SK-N-SH treated with all-trans-retinoic acid at 6 μM for 48 hours (cell line): Measurements from ENCODE around the gene TFEC.
"Not testable (repeated sequence)": the region's sequence is repeated elsewhere in the genome, so short reads cannot be mapped to it uniquely, and the experiment has no call there.

Experiments used
- ATAC-seq: fragments of 200-7000 bp; cut with Tn5 transposase; 3 replicates; pipeline ENCODE4 v1.9.1; 2020; ENCODE audit warnings: mild to moderate bottlenecking, moderate library complexity
- ARNTL ChIP-seq: fragments of 450-650 bp; formaldehyde crosslinking; IDR thresholded peaks from 2 replicates; pipeline ENCODE4 v1.5.0; 2020; ENCODE audit warnings: low read depth, mild to moderate bottlenecking, moderate library complexity, borderline replicate concordance
- BACH2 ChIP-seq: fragments of 250-450 bp; sonication (Bioruptor Pico); IDR thresholded peaks from 2 replicates; pipeline ENCODE4 v1.9.0; 2021; ENCODE audit warnings: mild to moderate bottlenecking, borderline replicate concordance
- CSDC2 ChIP-seq: fragments of 250-450 bp; sonication (Bioruptor Pico); IDR thresholded peaks from 2 replicates; pipeline ENCODE4 v1.5.0; 2020; ENCODE audit warnings: mild to moderate bottlenecking, moderate library complexity
- ESRRG ChIP-seq: fragments of 250-450 bp; sonication (Bioruptor Pico); IDR thresholded peaks from 2 replicates; pipeline ENCODE4 v1.6.1; 2021; ENCODE audit warnings: mild to moderate bottlenecking
- OSR1 ChIP-seq: fragments of 250-450 bp; sonication (Bioruptor Pico); IDR thresholded peaks from 2 replicates; pipeline ENCODE4 v1.8.0; 2022; ENCODE audit warnings: moderate library complexity, mild to moderate bottlenecking, inconsistent platforms
- PPARA ChIP-seq: fragments of 250-450 bp; sonication (Bioruptor Pico); IDR thresholded peaks from 2 replicates; pipeline ENCODE4 v1.5.0; 2020; ENCODE audit warnings: mild to moderate bottlenecking, borderline replicate concordance
- SNAI2 ChIP-seq: fragments of 250-450 bp; sonication (Bioruptor Pico); IDR thresholded peaks from 2 replicates; pipeline ENCODE4 v1.5.0; 2020; ENCODE audit warnings: mild to moderate bottlenecking, moderate library complexity
- TOX ChIP-seq: fragments of 250-450 bp; sonication (Bioruptor Pico); IDR thresholded peaks from 2 replicates; pipeline ENCODE4 v1.8.0; 2021; ENCODE audit warnings: mild to moderate bottlenecking, moderate library complexity, borderline replicate concordance
- ZC3H10 ChIP-seq: fragments of 250-450 bp; sonication (Bioruptor Pico); IDR thresholded peaks from 2 replicates; pipeline ENCODE4 v1.5.1; 2021; ENCODE audit warnings: mild to moderate bottlenecking, moderate library complexity
- ZFP30 ChIP-seq: fragments of 450-650 bp; formaldehyde crosslinking; IDR thresholded peaks from 2 replicates; pipeline ENCODE4 v1.5.0; 2022; ENCODE audit warnings: mild to moderate bottlenecking, moderate library complexity
- ZNF565 ChIP-seq: fragments of 450-650 bp; formaldehyde crosslinking; conservative IDR thresholded peaks from 2 replicates; pipeline ENCODE4 v1.5.0; 2020; ENCODE audit warnings: low read depth, mild to moderate bottlenecking, moderate library complexity
- ZNF70 ChIP-seq: fragments of 450-650 bp; formaldehyde crosslinking; IDR thresholded peaks from 2 replicates; pipeline ENCODE4 v1.5.0; 2020; ENCODE audit warnings: mild to moderate bottlenecking, moderate library complexity
- ZNF8 ChIP-seq: fragments of 450-650 bp; formaldehyde crosslinking; IDR thresholded peaks from 2 replicates; pipeline ENCODE4 v1.5.0; 2020; ENCODE audit warnings: mild to moderate bottlenecking, moderate library complexity
- TF ChIP-seq, protein P1 (sequence below): fragments of 250-450 bp; sonication (Bioruptor Pico); IDR thresholded peaks from 2 replicates; pipeline ENCODE4 v1.5.0; 2020; ENCODE audit warnings: mild to moderate bottlenecking, moderate library complexity
- TF ChIP-seq, protein P2 (sequence below): fragments of 250-450 bp; sonication (Bioruptor Pico); IDR thresholded peaks from 2 replicates; pipeline ENCODE4 v1.8.0; 2020; ENCODE audit warnings: mild to moderate bottlenecking, moderate library complexity, borderline replicate concordance
- TF ChIP-seq, protein P3 (sequence below): fragments of 250-450 bp; sonication (Bioruptor Pico); IDR thresholded peaks from 2 replicates; pipeline ENCODE4 v1.5.1; 2020; ENCODE audit warnings: low read depth, mild to moderate bottlenecking, moderate library complexity
- TF ChIP-seq, protein P4 (sequence below): fragments of 250-450 bp; sonication (Bioruptor Pico); IDR thresholded peaks from 2 replicates; pipeline ENCODE4 v1.5.1; 2021; ENCODE audit warnings: mild to moderate bottlenecking, moderate library complexity

The TFEC gene

DNA sequence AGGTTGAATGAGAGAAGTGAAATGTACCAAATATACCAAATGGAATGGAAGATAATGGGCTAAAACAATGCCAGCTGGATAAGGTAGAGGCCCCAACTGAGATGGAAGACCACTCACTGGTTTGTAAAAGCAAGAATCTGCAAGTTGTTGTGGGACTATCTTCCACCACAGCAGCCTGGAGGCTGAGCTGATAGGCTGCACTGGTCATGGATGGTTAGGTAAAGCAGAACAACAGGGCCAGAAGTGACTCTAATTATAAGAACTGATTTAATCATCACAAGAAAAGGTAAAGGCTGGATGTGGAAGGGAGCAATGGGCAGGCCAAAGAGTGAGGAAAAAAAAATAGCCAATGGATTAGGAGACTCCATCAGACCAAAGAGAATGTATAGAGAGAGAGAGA is 11.8 kb downstream of the TFEC start:
- TF ChIP-seq ZNF565 (CRISPR knock-in tag), result no peak
- TF ChIP-seq, protein P1, sequence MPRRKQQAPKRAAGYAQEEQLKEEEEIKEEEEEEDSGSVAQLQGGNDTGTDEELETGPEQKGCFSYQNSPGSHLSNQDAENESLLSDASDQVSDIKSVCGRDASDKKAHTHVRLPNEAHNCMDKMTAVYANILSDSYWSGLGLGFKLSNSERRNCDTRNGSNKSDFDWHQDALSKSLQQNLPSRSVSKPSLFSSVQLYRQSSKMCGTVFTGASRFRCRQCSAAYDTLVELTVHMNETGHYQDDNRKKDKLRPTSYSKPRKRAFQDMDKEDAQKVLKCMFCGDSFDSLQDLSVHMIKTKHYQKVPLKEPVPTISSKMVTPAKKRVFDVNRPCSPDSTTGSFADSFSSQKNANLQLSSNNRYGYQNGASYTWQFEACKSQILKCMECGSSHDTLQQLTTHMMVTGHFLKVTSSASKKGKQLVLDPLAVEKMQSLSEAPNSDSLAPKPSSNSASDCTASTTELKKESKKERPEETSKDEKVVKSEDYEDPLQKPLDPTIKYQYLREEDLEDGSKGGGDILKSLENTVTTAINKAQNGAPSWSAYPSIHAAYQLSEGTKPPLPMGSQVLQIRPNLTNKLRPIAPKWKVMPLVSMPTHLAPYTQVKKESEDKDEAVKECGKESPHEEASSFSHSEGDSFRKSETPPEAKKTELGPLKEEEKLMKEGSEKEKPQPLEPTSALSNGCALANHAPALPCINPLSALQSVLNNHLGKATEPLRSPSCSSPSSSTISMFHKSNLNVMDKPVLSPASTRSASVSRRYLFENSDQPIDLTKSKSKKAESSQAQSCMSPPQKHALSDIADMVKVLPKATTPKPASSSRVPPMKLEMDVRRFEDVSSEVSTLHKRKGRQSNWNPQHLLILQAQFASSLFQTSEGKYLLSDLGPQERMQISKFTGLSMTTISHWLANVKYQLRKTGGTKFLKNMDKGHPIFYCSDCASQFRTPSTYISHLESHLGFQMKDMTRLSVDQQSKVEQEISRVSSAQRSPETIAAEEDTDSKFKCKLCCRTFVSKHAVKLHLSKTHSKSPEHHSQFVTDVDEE (CRISPR knock-in tag), result no peak
- TF ChIP-seq ZC3H10 (CRISPR knock-in tag), result no peak
- TF ChIP-seq ZNF70 (CRISPR knock-in tag), result no peak
- TF ChIP-seq, all 23 proteins: peak for 0
- ATAC-seq, result no peak

DNA sequence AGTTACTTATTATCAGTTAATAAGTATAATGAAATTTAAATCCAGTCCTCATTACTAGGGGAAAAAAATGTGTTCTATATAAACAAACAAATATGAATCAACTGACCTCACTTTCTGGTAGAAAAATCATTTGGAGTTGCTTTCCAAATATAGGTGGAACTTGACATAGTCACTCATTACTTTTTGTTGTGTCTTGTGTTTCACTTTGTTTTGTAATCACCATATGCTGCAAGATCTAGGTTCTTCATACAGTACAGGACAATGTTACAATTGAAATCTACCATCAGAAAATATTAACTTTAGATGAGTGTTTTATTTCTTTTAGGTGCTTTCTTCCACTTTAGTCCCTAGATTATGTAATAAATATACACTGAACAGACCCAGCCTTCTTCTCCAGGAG is 16.9 kb downstream of the TFEC start:
- TF ChIP-seq ESRRG (CRISPR knock-in tag) (no peak), CSDC2 (CRISPR knock-in tag) (no peak), ZNF8 (CRISPR knock-in tag) (no peak), ZFP30 (no peak)
- TF ChIP-seq, protein P2, sequence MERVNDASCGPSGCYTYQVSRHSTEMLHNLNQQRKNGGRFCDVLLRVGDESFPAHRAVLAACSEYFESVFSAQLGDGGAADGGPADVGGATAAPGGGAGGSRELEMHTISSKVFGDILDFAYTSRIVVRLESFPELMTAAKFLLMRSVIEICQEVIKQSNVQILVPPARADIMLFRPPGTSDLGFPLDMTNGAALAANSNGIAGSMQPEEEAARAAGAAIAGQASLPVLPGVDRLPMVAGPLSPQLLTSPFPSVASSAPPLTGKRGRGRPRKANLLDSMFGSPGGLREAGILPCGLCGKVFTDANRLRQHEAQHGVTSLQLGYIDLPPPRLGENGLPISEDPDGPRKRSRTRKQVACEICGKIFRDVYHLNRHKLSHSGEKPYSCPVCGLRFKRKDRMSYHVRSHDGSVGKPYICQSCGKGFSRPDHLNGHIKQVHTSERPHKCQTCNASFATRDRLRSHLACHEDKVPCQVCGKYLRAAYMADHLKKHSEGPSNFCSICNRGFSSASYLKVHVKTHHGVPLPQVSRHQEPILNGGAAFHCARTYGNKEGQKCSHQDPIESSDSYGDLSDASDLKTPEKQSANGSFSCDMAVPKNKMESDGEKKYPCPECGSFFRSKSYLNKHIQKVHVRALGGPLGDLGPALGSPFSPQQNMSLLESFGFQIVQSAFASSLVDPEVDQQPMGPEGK (CRISPR knock-in tag), result no peak
- TF ChIP-seq, protein P3, sequence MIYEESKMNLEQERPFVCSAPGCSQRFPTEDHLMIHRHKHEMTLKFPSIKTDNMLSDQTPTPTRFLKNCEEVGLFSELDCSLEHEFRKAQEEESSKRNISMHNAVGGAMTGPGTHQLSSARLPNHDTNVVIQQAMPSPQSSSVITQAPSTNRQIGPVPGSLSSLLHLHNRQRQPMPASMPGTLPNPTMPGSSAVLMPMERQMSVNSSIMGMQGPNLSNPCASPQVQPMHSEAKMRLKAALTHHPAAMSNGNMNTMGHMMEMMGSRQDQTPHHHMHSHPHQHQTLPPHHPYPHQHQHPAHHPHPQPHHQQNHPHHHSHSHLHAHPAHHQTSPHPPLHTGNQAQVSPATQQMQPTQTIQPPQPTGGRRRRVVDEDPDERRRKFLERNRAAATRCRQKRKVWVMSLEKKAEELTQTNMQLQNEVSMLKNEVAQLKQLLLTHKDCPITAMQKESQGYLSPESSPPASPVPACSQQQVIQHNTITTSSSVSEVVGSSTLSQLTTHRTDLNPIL (CRISPR knock-in tag), result no peak
- no peak for ATAC-seq

DNA sequence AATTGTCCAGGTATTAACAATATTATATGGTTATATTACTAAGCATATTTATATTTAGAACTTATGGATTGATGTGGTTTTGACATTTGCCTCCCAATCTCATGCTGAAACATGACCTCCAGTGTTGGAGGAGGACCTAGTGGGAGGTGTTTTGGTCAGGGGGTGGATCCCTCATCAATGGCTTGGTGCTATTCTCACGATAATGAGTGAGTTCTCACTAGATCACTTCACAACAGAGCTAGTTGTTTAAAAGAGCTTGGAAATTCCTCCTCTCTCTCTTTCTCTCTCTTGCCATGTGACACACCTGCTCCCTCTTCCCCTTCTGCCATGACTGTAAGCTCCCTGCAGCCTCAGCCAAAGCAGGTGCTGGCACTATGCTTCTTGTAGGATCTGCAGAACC is 19.0 kb downstream of the TFEC start:
- TF ChIP-seq, protein P2 (CRISPR knock-in tag), result no peak
- TF ChIP-seq ZNF8 (CRISPR knock-in tag), result no peak
- TF ChIP-seq, protein P1 (CRISPR knock-in tag), result no peak
- no peak for TF ChIP-seq TOX
- TF ChIP-seq, protein P4, sequence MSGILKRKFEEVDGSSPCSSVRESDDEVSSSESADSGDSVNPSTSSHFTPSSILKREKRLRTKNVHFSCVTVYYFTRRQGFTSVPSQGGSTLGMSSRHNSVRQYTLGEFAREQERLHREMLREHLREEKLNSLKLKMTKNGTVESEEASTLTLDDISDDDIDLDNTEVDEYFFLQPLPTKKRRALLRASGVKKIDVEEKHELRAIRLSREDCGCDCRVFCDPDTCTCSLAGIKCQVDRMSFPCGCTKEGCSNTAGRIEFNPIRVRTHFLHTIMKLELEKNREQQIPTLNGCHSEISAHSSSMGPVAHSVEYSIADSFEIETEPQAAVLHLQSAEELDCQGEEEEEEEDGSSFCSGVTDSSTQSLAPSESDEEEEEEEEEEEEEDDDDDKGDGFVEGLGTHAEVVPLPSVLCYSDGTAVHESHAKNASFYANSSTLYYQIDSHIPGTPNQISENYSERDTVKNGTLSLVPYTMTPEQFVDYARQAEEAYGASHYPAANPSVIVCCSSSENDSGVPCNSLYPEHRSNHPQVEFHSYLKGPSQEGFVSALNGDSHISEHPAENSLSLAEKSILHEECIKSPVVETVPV, result no peak
- TF ChIP-seq BACH2 (CRISPR knock-in tag), result no peak
- TF ChIP-seq, protein P3 (CRISPR knock-in tag), result no peak
- TF ChIP-seq ARNTL, result no peak
- no peak for TF ChIP-seq ZC3H10 (CRISPR knock-in tag)
- no peak for TF ChIP-seq ESRRG (CRISPR knock-in tag)
- TF ChIP-seq PPARA (CRISPR knock-in tag), result no peak
- no peak for TF ChIP-seq ZNF70 (CRISPR knock-in tag)
- TF ChIP-seq OSR1 (CRISPR knock-in tag), result no peak
- TF ChIP-seq ZFP30, result no peak
- no peak for TF ChIP-seq CSDC2 (CRISPR knock-in tag)
- no peak for TF ChIP-seq SNAI2 (CRISPR knock-in tag)
- TF ChIP-seq ZNF565 (CRISPR knock-in tag), result no peak
- ATAC-seq, result no peak

DNA sequence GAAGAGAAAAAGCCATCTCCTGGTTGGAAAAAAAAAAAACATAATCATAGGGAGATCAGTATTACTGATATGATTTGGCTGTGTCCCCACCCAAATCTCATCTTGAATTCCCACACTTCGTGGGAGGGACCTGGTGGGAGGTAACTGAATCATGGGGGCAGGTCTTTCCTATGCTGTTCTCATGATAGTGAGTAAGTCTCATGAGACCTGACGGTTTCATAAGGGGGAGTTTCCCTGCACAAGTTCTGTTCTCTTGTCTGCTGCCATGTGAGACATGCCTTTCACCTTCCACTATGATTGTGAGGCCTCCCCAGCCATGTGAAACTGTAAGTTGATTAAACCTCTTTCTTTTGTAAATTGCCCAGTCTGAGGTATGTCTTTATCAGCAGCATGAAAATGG is 25.8 kb downstream of the TFEC start:
- not testable (repeated sequence) for ATAC-seq
